WERI-Rb-1 (cell line): Measurements from ENCODE around the gene ACRBP.

Experiments used
- DNase-seq: peaks from one replicate; pipeline ENCODE4 v3.0.0-alpha.2; 2020
- H3K27ac ChIP-seq: fragments of 250-450 bp; sonication (Bioruptor Pico); 2 replicates; pipeline ENCODE4 v1.5.1; 2020; ENCODE audit warnings: mild to moderate bottlenecking, moderate library complexity
- H3K27me3 ChIP-seq: fragments of 250-450 bp; sonication (Bioruptor Pico); 2 replicates; pipeline ENCODE4 v1.5.1; 2021; ENCODE audit warnings: mild to moderate bottlenecking, low read depth, moderate library complexity; ENCODE audit not compliant: insufficient read depth, severe bottlenecking
- H3K36me3 ChIP-seq: fragments of 250-450 bp; sonication (Bioruptor Pico); 2 replicates; pipeline ENCODE4 v1.5.1; 2020; ENCODE audit warnings: mild to moderate bottlenecking, moderate library complexity
- H3K4me3 ChIP-seq: 2 replicates; pipeline ENCODE4 v1.5.1; 2011; ENCODE audit warnings: low read depth, mild to moderate bottlenecking, control low read depth, low read length
- H3K9me3 ChIP-seq: fragments of 250-450 bp; sonication (Bioruptor Pico); 2 replicates; pipeline ENCODE4 v1.5.1; 2021; ENCODE audit warnings: mild to moderate bottlenecking, moderate library complexity; ENCODE audit not compliant: severe bottlenecking
- CTCF ChIP-seq: IDR thresholded peaks from 2 replicates; pipeline ENCODE4 v1.5.1; 2011; ENCODE audit warnings: low read depth, mild to moderate bottlenecking, control low read depth, inconsistent platforms, low read length

Gene ACRBP

GRCh38 chr12:6676962-6677361 lies 29.7 kb upstream of the ACRBP start:
- H3K27me3 ChIP-seq, result no peaks in the 10 kb centered on the region
- H3K4me3 ChIP-seq, result no peak overlapping the region
- H3K27ac ChIP-seq, result no peak overlapping the region
- DNase-seq, result no peak
- H3K9me3 ChIP-seq, result no peaks in the 10 kb centered on the region
- no peak for TF ChIP-seq CTCF
- peaks cover 88% of the 10 kb centered on the region for H3K36me3 ChIP-seq

- no peak for DNase-seq
- Histone ChIP-seq H3K4me3 (no peak overlapping the region), H3K27ac (no peak overlapping the region), H3K9me3 (no peaks in the 10 kb centered on the region), H3K36me3 (peaks cover 93% of the 10 kb centered on the region), H3K27me3 (no peaks in the 10 kb centered on the region)
- TF ChIP-seq CTCF, result no peak
Measured at GRCh38 chr12:6672143-6672542, 24.9 kb upstream of the ACRBP start.

GRCh38 chr12:6667559-6668210 lies 20.5 kb upstream of the ACRBP start:
- DNase-seq, result peak; percentile 59
- no peaks in the 10 kb centered on the region for H3K27me3 ChIP-seq

GRCh38 chr12:6666211-6666610 lies 19.0 kb upstream of the ACRBP start:
- no peak overlapping the region for H3K4me3 ChIP-seq
- H3K9me3 ChIP-seq, result no peaks in the 10 kb centered on the region
- H3K36me3 ChIP-seq, result peaks cover 49% of the 10 kb centered on the region
- no peak overlapping the region for H3K27ac ChIP-seq
- no peaks in the 10 kb centered on the region for H3K27me3 ChIP-seq
- TF ChIP-seq CTCF, result no peak
- DNase-seq, result no peak

More at GRCh38 chr12:6667559-6668210, 20.5 kb upstream of the ACRBP start:
- Histone ChIP-seq H3K27ac (no peak overlapping the region), H3K9me3 (no peaks in the 10 kb centered on the region), H3K4me3 (no peak overlapping the region), H3K36me3 (peaks cover 62% of the 10 kb centered on the region)
- peak; percentile 74 for TF ChIP-seq CTCF

GRCh38 chr12:6664902-6665301 lies 17.7 kb upstream of the ACRBP start:
- Histone ChIP-seq H3K27me3 (no peaks in the 10 kb centered on the region), H3K4me3 (no peak overlapping the region), H3K36me3 (peaks cover 38% of the 10 kb centered on the region), H3K9me3 (no peaks in the 10 kb centered on the region), H3K27ac (no peak overlapping the region)
- DNase-seq, result no peak
- TF ChIP-seq CTCF, result no peak
